ENCODE measurements around the gene TFF3. TPM values are rescaled to one million over a fixed set of nuclear protein-coding genes. Genes with fewer than 3 reads are reported as not detected.

TFF3 gene
- total RNA-seq, 2 donors from 2014 or later: 5.0 TPM

GRCh38 chr21:42291751-42292562 is 23.3 kb downstream of the TFF3 start:
- H3K4me1 ChIP-seq: no peaks in the 10 kb centered on the region
- H3K36me3 ChIP-seq: peaks cover 20% of the 10 kb centered on the region
- no peak overlapping the region for H3K27ac ChIP-seq
- no peaks in the 10 kb centered on the region for H3K9me3 ChIP-seq
- no peak overlapping the region for H3K4me3 ChIP-seq
- DNase-seq (ENCODE audit: low spot score): no peak
- TF ChIP-seq, protein P1, sequence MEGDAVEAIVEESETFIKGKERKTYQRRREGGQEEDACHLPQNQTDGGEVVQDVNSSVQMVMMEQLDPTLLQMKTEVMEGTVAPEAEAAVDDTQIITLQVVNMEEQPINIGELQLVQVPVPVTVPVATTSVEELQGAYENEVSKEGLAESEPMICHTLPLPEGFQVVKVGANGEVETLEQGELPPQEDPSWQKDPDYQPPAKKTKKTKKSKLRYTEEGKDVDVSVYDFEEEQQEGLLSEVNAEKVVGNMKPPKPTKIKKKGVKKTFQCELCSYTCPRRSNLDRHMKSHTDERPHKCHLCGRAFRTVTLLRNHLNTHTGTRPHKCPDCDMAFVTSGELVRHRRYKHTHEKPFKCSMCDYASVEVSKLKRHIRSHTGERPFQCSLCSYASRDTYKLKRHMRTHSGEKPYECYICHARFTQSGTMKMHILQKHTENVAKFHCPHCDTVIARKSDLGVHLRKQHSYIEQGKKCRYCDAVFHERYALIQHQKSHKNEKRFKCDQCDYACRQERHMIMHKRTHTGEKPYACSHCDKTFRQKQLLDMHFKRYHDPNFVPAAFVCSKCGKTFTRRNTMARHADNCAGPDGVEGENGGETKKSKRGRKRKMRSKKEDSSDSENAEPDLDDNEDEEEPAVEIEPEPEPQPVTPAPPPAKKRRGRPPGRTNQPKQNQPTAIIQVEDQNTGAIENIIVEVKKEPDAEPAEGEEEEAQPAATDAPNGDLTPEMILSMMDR (IDR thresholded peaks at IDR 0.05): no peak
- no peaks in the 10 kb centered on the region for H3K27me3 ChIP-seq

DNA sequence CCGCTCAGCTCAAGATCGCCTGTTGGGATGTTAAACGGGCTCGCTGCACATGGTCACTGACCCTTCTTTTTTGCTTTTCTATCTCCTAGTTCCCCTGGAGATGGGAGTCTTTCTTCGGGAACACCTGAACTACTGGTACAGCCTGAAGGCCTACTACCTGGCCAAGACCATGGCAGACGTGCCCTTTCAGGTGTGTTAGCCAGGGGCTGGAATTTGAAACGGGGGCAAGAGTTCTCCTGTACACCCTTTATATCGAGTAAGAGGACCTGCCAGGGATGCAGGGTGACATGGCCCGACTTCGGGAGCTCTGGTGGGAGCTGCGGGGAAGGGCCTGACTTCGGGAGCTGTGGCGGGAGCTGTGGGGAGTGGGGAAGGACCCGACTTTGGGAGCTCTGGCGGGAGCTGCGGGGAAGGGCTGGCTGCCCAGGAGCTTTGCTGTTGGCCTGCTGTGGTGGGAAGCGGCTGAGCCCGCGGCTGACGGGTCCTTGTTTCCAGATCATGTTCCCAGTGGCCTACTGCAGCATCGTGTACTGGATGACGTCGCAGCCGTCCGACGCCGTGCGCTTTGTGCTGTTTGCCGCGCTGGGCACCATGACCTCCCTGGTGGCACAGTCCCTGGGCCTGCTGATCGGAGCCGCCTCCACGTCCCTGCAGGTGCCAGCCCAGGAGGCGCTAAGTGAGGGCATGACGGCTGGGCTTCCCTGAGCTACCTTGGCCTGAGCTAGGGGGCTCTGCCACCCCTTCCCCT is 24.0 kb downstream of the TFF3 start:
- H3K27me3 ChIP-seq: no peaks in the 10 kb centered on the region
- peaks cover 23% of the 10 kb centered on the region for H3K36me3 ChIP-seq
- H3K9me3 ChIP-seq: no peaks in the 10 kb centered on the region
- no peak overlapping the region for H3K4me3 ChIP-seq
- no peak overlapping the region for H3K27ac ChIP-seq
- H3K4me1 ChIP-seq: no peaks in the 10 kb centered on the region
- no peak for DNase-seq (ENCODE audit: low spot score)
- TF ChIP-seq, protein P1 (IDR thresholded peaks at IDR 0.05): no peak

DNA sequence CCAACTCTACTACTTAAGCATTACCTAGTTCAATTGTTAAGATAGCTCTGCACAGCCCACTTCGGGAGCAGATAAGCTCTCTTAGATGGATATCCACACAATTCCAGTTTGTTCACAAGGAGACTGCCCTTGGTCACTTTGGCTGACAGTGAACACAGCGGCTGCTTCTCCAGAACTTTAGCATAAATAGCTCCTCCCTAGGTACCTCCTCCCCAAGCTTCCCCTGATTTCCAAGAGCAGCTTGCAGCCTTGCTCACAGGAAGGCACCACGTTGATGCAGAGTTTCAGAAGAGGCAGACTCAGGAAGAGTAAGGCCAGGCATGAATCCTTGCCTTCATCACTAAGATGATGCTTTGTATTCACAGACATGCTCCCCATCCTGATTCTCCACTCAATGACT is 24.7 kb downstream of the TFF3 start:
- Histone ChIP-seq H3K27me3 (no peaks in the 10 kb centered on the region), H3K36me3 (peaks cover 25% of the 10 kb centered on the region), H3K27ac (no peak overlapping the region), H3K4me3 (no peak overlapping the region), H3K4me1 (no peaks in the 10 kb centered on the region), H3K9me3 (no peaks in the 10 kb centered on the region)
- DNase-seq (ENCODE audit: low spot score): no peak
- TF ChIP-seq, protein P1 (IDR thresholded peaks at IDR 0.05): no peak

GRCh38 chr21:42289926-42290325 is 25.3 kb downstream of the TFF3 start:
- Histone ChIP-seq H3K36me3 (peaks cover 25% of the 10 kb centered on the region), H3K9me3 (no peaks in the 10 kb centered on the region), H3K4me1 (no peaks in the 10 kb centered on the region), H3K27ac (no peak overlapping the region), H3K27me3 (no peaks in the 10 kb centered on the region), H3K4me3 (no peak overlapping the region)
- TF ChIP-seq, protein P1 (IDR thresholded peaks at IDR 0.05): no peak
- no peak for DNase-seq (ENCODE audit: low spot score)

GRCh38 chr21:42288962-42289361 is 26.2 kb downstream of the TFF3 start:
- no peaks in the 10 kb centered on the region for H3K27me3 ChIP-seq
- no peak overlapping the region for H3K27ac ChIP-seq
- no peak overlapping the region for H3K4me3 ChIP-seq
- TF ChIP-seq, protein P1 (IDR thresholded peaks at IDR 0.05): no peak
- H3K36me3 ChIP-seq: peaks cover 25% of the 10 kb centered on the region
- no peaks in the 10 kb centered on the region for H3K9me3 ChIP-seq
- no peaks in the 10 kb centered on the region for H3K4me1 ChIP-seq
- DNase-seq (ENCODE audit: low spot score): no peak
